Fibroblast of skin of scalp (primary cell): ENCODE measurements around the gene FGFR4.

Experiments
- DNase-seq: peaks from one replicate; pipeline ENCODE4 v3.0.0-alpha.2; 2013

FGFR4 gene

GRCh38 chr5:177103523-177104253 is 17.0 kb downstream of the FGFR4 start:
- no peak for DNase-seq

DNA sequence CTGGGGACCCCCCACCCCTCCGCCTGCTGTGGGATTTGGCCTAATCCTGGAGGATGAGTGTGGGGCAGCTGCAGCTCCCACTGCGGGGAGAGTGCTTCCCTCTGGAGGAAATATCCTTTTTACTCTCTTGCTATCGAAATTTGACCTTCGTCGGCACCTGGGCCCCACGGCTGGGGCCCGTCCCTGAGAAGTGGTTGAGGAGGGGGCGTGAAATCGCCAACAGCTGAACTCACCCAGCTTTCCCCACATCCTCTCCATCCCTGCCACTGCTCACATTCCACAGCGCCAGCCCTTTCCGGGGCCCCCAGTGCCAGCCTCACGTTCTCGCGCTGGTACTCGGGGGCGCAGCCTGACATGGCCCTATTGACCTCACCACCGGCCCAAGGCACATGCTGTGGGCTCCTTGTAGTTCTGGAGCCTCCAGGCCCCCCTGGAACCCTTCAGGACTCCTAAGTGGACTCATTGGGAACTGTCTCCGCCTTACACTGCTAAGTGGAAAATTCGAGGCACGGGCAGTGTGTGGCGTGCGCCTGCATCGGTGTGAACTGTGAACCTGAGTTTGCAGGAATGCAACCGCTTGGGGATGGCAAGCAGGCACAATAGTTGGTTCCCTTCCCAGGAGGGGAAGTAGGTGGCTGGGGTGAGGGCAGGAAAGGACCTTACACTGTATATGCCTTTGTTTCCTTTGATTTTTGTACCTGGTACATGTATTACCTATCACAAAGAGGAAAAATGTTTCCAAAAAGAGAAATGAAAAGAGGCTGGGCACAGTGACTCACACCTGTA is 19.2 kb downstream of the FGFR4 start:
- no peak for DNase-seq

- no peak for DNase-seq
Measured at GRCh38 chr5:177107159-177107558, 20.4 kb downstream of the FGFR4 start.

- DNase-seq, result no peak
Measured at GRCh38 chr5:177109810-177110209, 23.1 kb downstream of the FGFR4 start.

DNA sequence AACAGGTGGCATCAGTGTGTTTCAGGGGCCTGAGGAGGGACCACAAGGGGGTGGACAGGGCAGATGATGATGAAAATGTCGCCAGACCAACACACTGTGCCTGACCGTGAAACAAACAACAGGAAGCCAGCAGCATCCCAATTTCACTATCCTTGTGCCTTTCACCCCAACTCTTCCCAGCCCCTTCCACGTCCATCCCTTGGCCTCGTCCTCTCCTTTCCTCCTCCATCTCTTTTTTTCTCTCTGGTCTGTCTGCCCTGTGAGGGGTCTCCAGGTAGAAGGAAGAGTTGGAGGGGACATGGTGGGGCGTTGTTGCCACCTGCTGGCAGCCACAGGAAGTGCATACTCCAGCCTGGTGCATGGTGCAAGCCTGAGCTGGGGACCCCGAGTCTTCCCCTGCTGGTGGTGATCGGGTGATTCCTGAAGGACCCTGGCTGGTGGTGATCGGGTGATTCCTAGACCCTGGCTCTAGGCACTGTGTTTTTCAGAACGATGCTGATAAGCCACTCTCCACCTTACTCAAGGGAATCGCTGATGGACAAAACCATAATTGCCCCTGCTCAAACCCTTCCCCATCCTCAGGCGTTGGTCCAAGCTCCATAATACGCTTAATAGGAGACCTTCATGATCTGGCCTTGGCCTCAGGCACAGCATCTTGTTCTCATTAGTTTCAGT is 25.1 kb downstream of the FGFR4 start:
- peak; percentile 25 for DNase-seq

DNA sequence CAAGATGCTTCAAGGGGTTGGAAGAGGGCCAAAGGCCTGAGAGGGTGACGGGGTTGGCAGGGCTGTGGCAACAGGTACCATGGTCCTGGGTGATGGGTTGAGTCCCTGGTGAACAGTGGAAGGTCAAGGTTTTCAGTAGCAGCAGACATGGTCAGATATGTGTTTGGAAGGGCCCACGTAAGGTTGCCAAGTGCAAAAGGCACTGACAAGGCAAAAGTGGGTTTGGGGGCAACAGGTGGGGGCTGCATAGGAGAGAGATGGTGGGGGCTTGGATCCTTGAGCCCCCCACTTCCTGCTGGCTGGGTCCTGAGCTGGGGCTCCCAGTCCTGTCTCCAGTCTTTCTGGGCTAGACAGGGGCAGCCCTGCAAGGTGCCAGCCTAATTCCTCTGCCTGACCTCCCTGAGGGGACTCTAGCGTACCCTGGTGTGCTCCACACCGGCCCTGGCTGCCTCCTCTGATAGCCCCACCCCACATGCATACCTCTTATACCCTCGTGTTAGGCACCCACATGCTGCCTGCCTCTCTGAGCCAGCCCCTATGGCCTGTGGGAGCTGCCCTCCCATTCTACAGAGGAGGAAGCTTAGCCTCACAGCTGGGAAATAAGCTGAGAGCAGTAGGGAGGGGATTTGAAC is 26.0 kb downstream of the FGFR4 start:
- DNase-seq, result no peak

DNA sequence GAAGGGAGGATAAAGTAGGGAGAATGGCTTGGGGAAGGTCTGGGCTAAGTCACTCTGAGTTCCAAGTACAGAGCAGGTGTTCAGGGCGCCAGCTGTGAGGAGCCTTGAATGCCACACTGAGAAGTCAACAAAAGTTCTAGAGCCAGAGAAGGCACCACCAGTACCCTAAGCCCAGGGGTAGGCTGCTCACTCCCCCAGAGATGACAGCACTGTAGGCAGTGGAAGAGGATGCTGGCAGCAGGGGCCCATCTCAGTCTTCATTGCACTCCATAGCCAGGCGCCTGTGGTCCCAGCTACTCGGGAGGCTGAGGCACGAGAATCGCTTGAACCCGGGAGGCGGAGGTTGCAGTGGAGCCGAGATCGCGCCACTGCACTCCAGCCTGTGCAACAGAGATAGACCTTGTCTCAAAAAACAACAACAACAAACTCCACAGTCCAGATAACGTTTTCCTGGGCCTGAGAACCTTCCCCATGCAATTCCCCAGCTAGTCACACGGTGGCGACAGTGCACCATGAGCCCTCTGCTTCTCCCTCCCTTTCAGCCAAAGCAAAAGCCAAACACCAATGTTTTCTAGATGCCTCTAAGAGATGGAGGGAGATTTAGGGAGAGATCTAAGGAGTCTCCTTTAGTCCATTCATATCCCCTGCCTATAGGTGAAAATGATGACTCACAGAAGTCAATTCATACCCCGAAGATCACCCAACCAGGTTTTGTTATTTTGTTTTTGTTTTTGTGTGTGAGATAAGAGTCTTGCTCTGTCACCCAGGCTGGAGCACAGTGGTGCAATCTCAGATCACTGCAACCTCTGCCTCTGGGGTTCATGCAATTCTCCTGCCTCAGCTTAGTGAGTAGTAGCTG is 27.1 kb downstream of the FGFR4 start:
- peak; percentile 69 for DNase-seq

DNA sequence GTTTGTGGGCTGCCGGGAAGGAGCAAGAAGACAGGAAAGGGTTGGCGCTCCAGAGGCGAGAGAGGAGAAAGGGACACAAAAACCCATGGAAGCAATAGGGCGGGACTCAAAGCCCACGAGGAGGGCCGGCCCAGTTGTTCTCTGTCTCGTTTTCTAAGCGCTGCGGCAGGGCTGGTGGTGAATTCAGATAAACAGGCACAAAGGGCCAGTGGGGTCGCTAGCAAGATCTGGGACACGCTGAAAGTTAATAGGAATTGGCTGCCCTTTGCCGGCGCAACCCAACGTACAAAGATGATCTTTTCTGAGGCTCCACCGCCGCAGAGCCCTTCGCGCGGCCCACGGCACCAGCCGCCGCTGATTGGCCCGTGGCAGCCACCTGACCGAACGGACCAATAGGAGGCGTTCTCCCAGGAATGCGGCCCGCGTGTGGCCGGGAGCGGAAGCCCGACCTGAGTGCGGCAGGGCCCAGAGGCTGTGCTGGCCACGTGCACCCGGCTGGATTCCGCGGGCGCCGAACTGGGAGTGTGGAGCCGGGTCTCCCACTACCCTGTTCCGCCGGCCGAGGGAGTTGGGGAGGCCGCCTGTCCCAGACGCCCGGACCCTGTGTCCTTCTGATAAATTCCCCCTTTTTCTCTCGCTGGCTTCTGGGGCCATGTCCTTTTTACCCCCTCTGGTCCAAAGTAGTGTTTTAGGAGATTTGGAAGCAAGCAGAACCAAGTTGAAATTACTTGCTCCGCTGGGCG is 30.1 kb downstream of the FGFR4 start:
- peak; percentile 89 for DNase-seq

DNA sequence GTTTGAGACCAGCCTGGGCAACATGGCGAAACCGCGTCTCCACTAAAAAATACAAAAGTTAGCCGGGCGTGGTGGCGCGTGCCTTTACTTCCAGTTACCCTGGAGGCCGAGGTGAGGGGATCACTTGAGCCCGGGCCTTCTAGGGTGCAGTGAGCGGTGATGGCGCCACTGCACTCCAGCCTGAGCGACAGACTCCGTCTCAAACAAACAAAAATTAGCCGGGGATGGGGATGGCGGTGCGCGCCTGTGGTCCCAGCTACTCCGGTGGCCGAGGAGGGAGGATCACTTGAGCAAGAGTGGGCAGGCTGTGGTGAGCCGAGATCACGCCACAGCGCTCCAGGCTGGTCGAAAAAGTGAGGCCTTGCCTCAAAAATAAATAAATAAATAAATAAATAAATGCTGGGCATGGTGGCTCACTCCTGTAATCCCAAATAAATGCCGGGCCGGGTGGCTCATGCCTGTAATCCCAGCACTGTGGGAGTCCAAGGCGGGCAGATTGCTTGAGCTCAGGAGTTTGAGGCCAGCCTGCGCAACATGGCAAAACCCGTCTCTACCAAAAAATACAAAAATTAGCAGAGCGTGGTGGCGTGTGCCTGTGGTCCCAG is 30.8 kb downstream of the FGFR4 start:
- no peak for DNase-seq

GRCh38 chr5:177122566-177122965 is 35.9 kb downstream of the FGFR4 start:
- no peak for DNase-seq

DNA sequence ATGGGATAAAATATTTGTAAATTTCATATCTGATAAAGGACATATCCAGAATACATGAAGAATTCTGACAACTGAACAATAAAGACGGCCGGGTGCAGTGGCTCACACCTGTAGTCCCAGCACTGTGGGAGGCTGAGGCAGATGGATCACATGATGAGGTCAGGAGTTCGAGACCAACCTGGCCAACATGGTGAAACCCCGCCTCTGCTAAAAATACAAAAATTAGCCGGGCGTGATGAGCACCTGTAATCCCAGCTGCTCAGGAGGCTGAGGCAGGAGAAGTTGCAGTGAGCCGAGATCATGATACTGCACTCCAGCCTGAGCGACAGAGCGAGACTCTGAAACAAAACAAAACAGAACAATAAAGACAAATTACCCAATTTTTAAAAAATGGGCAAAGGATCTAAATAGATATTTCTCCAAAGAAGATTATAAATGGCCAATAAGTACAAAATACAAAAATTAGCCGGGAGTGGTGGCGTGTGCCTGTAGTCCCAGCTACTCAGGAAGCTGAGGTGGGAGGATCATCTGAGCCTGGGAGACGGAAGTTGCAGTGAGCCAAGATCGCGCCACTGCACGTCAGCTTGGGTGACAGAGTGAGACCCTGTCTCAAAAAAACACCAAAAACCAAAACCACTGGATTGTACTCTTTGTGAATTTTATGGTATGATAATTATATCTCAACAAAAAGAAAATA is 37.2 kb downstream of the FGFR4 start:
- DNase-seq, result no peak

GRCh38 chr5:177124486-177124991 is 37.8 kb downstream of the FGFR4 start:
- DNase-seq, result no peak

DNA sequence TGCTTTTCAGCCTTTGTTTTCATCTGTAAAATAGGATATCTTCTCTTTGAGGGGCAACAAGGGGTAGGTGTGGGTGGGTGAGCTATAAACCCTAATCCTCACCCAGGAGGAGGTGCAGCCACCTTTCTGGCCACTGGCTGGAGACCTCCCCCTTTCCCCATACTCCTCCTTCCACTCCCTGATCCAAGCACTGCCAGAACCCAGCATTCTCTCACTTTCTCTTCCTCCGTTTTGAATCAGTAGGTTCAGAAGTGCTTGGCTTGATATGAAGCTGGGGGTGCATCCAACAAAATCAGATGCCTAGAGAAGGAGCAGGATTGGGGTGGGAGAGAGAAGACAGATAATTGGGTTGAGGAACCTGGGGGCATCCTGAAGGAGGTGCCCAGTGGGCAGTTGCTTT is 40.1 kb downstream of the FGFR4 start:
- DNase-seq, result no peak

DNA sequence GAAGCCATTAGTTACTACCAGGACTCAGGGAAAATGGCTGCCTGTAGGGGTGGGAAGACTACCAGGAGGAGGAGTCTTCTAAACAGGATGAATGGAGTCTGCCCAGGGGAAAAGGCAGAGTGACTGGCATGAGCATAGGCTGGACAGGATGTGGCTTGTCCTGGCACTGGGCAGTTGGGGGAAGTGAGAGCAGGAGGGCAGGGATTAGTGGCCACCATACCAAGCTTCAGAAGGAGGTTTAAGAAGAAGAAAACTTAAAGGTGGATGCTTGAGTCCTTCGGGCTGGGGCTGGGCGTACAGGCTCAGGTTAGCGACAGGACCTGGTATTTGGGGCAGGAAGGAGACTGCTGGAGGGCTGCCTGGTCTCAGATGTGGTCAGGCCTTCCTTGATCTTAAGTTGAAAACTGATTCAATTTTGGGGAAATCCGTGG is 41.9 kb downstream of the FGFR4 start:
- no peak for DNase-seq

DNA sequence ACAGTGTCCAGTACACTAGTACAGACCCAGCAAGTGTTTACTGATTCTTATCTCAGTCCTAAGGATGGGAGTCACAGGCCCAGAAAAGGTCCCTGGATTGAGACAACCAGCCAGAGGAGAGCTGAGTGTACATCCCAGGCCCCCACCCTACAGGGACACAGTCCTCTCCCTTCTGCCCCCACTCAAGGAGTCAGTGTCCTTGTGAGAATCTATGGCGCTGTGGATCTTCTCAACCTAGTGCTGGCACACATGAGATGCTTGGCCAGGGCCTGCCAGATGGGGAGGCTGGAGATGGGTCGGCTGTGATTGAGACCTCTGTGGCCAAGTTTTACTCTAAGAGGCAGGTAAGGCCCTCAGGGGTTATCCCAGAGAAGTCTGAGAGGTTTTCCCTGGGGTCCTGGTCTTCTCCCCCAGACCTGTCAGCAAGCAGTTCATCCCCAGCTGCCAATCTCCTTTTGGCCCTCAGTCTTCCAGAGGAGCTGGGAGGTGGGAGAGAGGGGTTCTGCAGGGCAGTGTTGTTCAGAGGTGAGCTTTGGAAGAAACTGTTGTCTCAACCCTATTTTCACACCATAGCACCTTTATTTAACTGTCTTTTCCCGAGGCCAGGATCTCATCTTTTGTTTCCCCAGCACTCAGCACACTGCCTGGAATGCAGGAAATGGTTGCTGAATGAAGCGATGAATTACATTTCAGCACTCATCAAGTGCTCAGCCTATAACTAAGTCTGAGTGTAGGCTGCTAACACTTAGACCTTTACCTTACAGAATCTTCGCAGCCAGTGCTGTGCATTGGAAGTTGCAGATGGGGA is 43.7 kb downstream of the FGFR4 start:
- peak; percentile 46 for DNase-seq

GRCh38 chr5:177131019-177131320 is 44.3 kb downstream of the FGFR4 start:
- no peak for DNase-seq

GRCh38 chr5:177131352-177132135 is 44.8 kb downstream of the FGFR4 start:
- no peak for DNase-seq
